Measurements from ENCODE around the gene ZFHX3. TPM values are rescaled to one million over a fixed set of nuclear protein-coding genes. Genes with fewer than 3 reads are reported as not detected.

The ZFHX3 gene
- total and polyA plus RNA-seq, 8 donors: 2.5 to 17.6 (median 9.9) TPM

GRCh38 chr16:73037331-73037745, 10.6 kb downstream of the ZFHX3 start:
- FAIRE-seq: no peak
- Histone ChIP-seq H3K27me3 (no peaks in the 10 kb centered on the region), H3K9me3 (no peaks in the 10 kb centered on the region), H3K4me1 (peaks cover 0 to 18% (median 8%) of the 10 kb centered on the region in 3 donors), H3K27ac (peak overlapping the region in 2 of 4 donors; percentile 51 to 54), H3K4me3 (no peak overlapping the region), H3K36me3 (no peaks in the 10 kb centered on the region)
- no peak for TF ChIP-seq CTCF (IDR thresholded peaks at IDR 0.05)
- peak in 3 of 4 donors; percentile 49 to 72 (median 52) for ATAC-seq
- intact Hi-C loops (cut with DNase I): no loop called here
- 42 to 56% methylated on average over 5 of the region's 5 CpGs for WGBS, 2 donors
- no peak for DNase-seq

GRCh38 chr16:73036074-73036826, 11.7 kb downstream of the ZFHX3 start:
- Histone ChIP-seq H3K9me3 (no peaks in the 10 kb centered on the region), H3K27me3 (no peaks in the 10 kb centered on the region), H3K4me1 (peaks cover 0 to 18% (median 8%) of the 10 kb centered on the region in 3 donors), H3K36me3 (no peaks in the 10 kb centered on the region), H3K27ac (peak overlapping the region; percentile 16 to 54 (median 40)), H3K4me3 (no peak overlapping the region)
- ATAC-seq (peak in 3 of 4 donors; percentile 48 to 53 (median 50)), DNase-seq (no peak), FAIRE-seq (no peak)
- WGBS, 2 donors: 58 to 60% methylated on average over 18 to 19 of the region's 19 CpGs
- intact Hi-C loops (cut with DNase I): no loop called here
- TF ChIP-seq CTCF (IDR thresholded peaks at IDR 0.05): no peak

GRCh38 chr16:73034374-73034773, 13.6 kb downstream of the ZFHX3 start:
- peaks cover 0 to 25% (median 14%) of the 10 kb centered on the region in 3 donors for H3K4me1 ChIP-seq
- intact Hi-C loops (cut with DNase I): no loop called here
- no peak for ATAC-seq
- no peak for FAIRE-seq
- WGBS, 2 donors: 81 to 87% methylated on average over 4 of the region's 4 CpGs
- no peaks in the 10 kb centered on the region for H3K36me3 ChIP-seq
- H3K9me3 ChIP-seq: no peaks in the 10 kb centered on the region
- no peak overlapping the region for H3K4me3 ChIP-seq
- no peak overlapping the region for H3K27ac ChIP-seq
- DNase-seq: no peak
- TF ChIP-seq CTCF (IDR thresholded peaks at IDR 0.05): no peak
- no peaks in the 10 kb centered on the region for H3K27me3 ChIP-seq

- no peak for TF ChIP-seq CTCF (IDR thresholded peaks at IDR 0.05)
- DNase-seq (no peak), FAIRE-seq (no peak), ATAC-seq (no peak)
- Histone ChIP-seq H3K27me3 (no peaks in the 10 kb centered on the region), H3K36me3 (no peaks in the 10 kb centered on the region), H3K4me1 (peaks cover 0 to 28% (median 14%) of the 10 kb centered on the region in 3 donors), H3K27ac (no peak overlapping the region), H3K4me3 (no peak overlapping the region), H3K9me3 (no peaks in the 10 kb centered on the region)
- intact Hi-C loops (cut with DNase I): no loop called here
- 80 to 84% methylated on average over 20 of the region's 20 CpGs for WGBS, 2 donors
Measured at GRCh38 chr16:73033271-73033998, 14.5 kb downstream of the ZFHX3 start.
